Measurements from ENCODE around the gene TNNI3. TPM values are rescaled to one million over a fixed set of nuclear protein-coding genes. Genes with fewer than 3 reads are reported as not detected.

The TNNI3 gene
- total and polyA plus RNA-seq, 9 donors: 0.62 to 14.4 (median 2.4) TPM; not detected in 2

- Histone ChIP-seq H3K9me3 (no peaks in the 10 kb centered on the region), H3K36me3 (no peaks in the 10 kb centered on the region), H3K4me1 (ENCODE audit: insufficient read depth) (peaks cover 21% of the 10 kb centered on the region), H3K4me3 (peak within 1 kb of the TSS; percentile 61), H3K27me3 (no peaks in the 10 kb centered on the region), H3K27ac (peak within 1 kb of the TSS; percentile 76 to 81)
- TF ChIP-seq CTCF (IDR thresholded peaks at IDR 0.05): no peak
- TF ChIP-seq EP300 (IDR thresholded peaks at IDR 0.05): no peak
- TF ChIP-seq POLR2A (IDR thresholded peaks at IDR 0.05): no peak
- intact Hi-C loops (cut with DNase I): loop anchor here in 2 of 4 donors (5.0 to 10.0 kb wide), 3 partner anchors 140 to 558 kb away; partner anchors contain the start of genes EPN1 (in 1 of the 2) and PPP6R1 (in 1 of the 2)
- peak; percentile 40 to 72 (median 62) for DNase-seq
- WGBS, 3 donors: 0 to 1% (median 0%) methylated on average over 32 to 97 of the region's 97 CpGs
Measured at GRCh38 chr19:55116859-55117662, 40.5 kb downstream of the TNNI3 start, which contains the start of gene PPP1R12C. Gene PPP1R12C, minus strand, starts transcription at chr19:55117637. Its CDS starts 94 bp downstream, at chr19:55117543.

DNA sequence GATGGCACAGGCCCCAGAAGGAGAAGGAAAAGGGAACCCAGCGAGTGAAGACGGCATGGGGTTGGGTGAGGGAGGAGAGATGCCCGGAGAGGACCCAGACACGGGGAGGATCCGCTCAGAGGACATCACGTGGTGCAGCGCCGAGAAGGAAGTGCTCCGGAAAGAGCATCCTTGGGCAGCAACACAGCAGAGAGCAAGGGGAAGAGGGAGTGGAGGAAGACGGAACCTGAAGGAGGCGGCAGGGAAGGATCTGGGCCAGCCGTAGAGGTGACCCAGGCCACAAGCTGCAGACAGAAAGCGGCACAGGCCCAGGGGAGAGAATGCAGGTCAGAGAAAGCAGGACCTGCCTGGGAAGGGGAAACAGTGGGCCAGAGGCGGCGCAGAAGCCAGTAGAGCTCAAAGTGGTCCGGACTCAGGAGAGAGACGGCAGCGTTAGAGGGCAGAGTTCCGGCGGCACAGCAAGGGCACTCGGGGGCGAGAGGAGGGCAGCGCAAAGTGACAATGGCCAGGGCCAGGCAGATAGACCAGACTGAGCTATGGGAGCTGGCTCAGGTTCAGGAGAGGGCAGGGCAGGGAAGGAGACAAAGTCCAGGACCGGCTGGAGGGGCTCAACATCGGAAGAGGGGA, 41.2 kb downstream of the TNNI3 start:
- Histone ChIP-seq H3K4me3 (peak overlapping the region; percentile 61), H3K4me1 (ENCODE audit: insufficient read depth) (peaks cover 21% of the 10 kb centered on the region), H3K9me3 (no peaks in the 10 kb centered on the region), H3K27ac (peak overlapping the region; percentile 68 to 81), H3K36me3 (no peaks in the 10 kb centered on the region), H3K27me3 (no peaks in the 10 kb centered on the region)
- intact Hi-C loops (cut with DNase I): loop anchor here in 2 of 4 donors (5.0 to 10.0 kb wide), 3 partner anchors 141 to 558 kb away; partner anchors contain the start of genes EPN1 (in 1 of the 2) and PPP6R1 (in 1 of the 2)
- peak; percentile 53 to 80 (median 67) for DNase-seq
- no peak for TF ChIP-seq CTCF (IDR thresholded peaks at IDR 0.05)
- no peak for TF ChIP-seq POLR2A (IDR thresholded peaks at IDR 0.05)
- no peak for TF ChIP-seq EP300 (IDR thresholded peaks at IDR 0.05)
- 1% methylated on average over 25 of the region's 25 CpGs for WGBS, 3 donors

DNA sequence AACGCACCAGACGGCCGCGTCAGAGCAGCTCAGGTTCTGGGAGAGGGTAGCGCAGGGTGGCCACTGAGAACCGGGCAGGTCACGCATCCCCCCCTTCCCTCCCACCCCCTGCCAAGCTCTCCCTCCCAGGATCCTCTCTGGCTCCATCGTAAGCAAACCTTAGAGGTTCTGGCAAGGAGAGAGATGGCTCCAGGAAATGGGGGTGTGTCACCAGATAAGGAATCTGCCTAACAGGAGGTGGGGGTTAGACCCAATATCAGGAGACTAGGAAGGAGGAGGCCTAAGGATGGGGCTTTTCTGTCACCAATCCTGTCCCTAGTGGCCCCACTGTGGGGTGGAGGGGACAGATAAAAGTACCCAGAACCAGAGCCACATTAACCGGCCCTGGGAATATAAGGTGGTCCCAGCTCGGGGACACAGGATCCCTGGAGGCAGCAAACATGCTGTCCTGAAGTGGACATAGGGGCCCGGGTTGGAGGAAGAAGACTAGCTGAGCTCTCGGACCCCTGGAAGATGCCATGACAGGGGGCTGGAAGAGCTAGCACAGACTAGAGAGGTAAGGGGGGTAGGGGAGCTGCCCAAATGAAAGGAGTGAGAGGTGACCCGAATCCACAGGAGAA, 42.0 kb downstream of the TNNI3 start:
- TF ChIP-seq CTCF (IDR thresholded peaks at IDR 0.05) (no peak), POLR2A (IDR thresholded peaks at IDR 0.05) (no peak), EP300 (IDR thresholded peaks at IDR 0.05) (no peak)
- intact Hi-C loops (cut with DNase I): loop anchor here in 2 of 4 donors (5.0 to 10.0 kb wide), 3 partner anchors 142 to 559 kb away; partner anchors contain the start of genes EPN1 (in 1 of the 2) and PPP6R1 (in 1 of the 2)
- WGBS, 3 donors: 43 to 52% (median 48%) methylated on average over 13 of the region's 13 CpGs
- Histone ChIP-seq H3K27ac (peak overlapping the region; percentile 54 to 76), H3K36me3 (no peaks in the 10 kb centered on the region), H3K4me1 (ENCODE audit: insufficient read depth) (peaks cover 21% of the 10 kb centered on the region), H3K9me3 (no peaks in the 10 kb centered on the region), H3K4me3 (peak overlapping the region; percentile 61), H3K27me3 (no peaks in the 10 kb centered on the region)
- peak in 1 of 5 donors; percentile 33 for DNase-seq

DNA sequence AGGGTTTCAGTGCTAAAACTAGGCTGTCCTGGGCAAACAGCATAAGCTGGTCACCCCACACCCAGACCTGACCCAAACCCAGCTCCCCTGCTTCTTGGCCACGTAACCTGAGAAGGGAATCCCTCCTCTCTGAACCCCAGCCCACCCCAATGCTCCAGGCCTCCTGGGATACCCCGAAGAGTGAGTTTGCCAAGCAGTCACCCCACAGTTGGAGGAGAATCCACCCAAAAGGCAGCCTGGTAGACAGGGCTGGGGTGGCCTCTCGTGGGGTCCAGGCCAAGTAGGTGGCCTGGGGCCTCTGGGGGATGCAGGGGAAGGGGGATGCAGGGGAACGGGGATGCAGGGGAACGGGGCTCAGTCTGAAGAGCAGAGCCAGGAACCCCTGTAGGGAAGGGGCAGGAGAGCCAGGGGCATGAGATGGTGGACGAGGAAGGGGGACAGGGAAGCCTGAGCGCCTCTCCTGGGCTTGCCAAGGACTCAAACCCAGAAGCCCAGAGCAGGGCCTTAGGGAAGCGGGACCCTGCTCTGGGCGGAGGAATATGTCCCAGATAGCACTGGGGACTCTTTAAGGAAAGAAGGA, 42.9 kb downstream of the TNNI3 start:
- no peak overlapping the region for H3K4me3 ChIP-seq
- peaks cover 21% of the 10 kb centered on the region for H3K4me1 ChIP-seq (ENCODE audit: insufficient read depth)
- TF ChIP-seq EP300 (IDR thresholded peaks at IDR 0.05): no peak
- no peak for TF ChIP-seq CTCF (IDR thresholded peaks at IDR 0.05)
- TF ChIP-seq POLR2A (IDR thresholded peaks at IDR 0.05): no peak
- no peaks in the 10 kb centered on the region for H3K36me3 ChIP-seq
- intact Hi-C loops (cut with DNase I): loop anchor here in 2 of 4 donors (5.0 to 10.0 kb wide), 3 partner anchors 143 to 560 kb away; partner anchors contain the start of genes EPN1 (in 1 of the 2) and PPP6R1 (in 1 of the 2)
- peak in 1 of 5 donors; percentile 29 for DNase-seq
- 81 to 87% (median 85%) methylated on average over 9 of the region's 9 CpGs for WGBS, 3 donors
- H3K9me3 ChIP-seq: no peaks in the 10 kb centered on the region
- H3K27me3 ChIP-seq: no peaks in the 10 kb centered on the region
- H3K27ac ChIP-seq: peak overlapping the region in 1 of 2 donors; percentile 76

All from ovary (tissue), 9 donors.